GM12874 (cell line): Measurements from ENCODE around the gene TBXAS1.

Source experiments
- CTCF ChIP-seq: IDR thresholded peaks from 2 replicates; pipeline ENCODE4 v1.5.1; 2011; ENCODE audit warnings: low read depth, mild to moderate bottlenecking, control low read depth, low read length, moderate library complexity; ENCODE audit not compliant: insufficient read depth

TBXAS1 gene

GRCh38 chr7:139966949-139967348 lies 137.9 kb downstream of the TBXAS1 start:
- no peak for TF ChIP-seq CTCF

GRCh38 chr7:139968931-139969330 lies 139.9 kb downstream of the TBXAS1 start:
- TF ChIP-seq CTCF = no peak

- no peak for TF ChIP-seq CTCF
Observed at GRCh38 chr7:139972029-139972428, 143.0 kb downstream of the TBXAS1 start.

GRCh38 chr7:139973101-139974050 lies 144.3 kb downstream of the TBXAS1 start:
- TF ChIP-seq CTCF = no peak

- no peak for TF ChIP-seq CTCF
Observed at GRCh38 chr7:139974179-139974811, 145.2 kb downstream of the TBXAS1 start.

GRCh38 chr7:139976055-139976837 lies 147.2 kb downstream of the TBXAS1 start:
- no peak for TF ChIP-seq CTCF
